ENCODE measurements around the gene RFX2. TPM values are rescaled to one million over a fixed set of nuclear protein-coding genes. Genes with fewer than 3 reads are reported as not detected.

Gene RFX2
- total and polyA plus RNA-seq, 10 of the 15 experiments (the other 5 are each of a cell fraction or from before 2014, with no cell fraction given) = 3.2 to 9.8 (median 4.7) TPM

DNA sequence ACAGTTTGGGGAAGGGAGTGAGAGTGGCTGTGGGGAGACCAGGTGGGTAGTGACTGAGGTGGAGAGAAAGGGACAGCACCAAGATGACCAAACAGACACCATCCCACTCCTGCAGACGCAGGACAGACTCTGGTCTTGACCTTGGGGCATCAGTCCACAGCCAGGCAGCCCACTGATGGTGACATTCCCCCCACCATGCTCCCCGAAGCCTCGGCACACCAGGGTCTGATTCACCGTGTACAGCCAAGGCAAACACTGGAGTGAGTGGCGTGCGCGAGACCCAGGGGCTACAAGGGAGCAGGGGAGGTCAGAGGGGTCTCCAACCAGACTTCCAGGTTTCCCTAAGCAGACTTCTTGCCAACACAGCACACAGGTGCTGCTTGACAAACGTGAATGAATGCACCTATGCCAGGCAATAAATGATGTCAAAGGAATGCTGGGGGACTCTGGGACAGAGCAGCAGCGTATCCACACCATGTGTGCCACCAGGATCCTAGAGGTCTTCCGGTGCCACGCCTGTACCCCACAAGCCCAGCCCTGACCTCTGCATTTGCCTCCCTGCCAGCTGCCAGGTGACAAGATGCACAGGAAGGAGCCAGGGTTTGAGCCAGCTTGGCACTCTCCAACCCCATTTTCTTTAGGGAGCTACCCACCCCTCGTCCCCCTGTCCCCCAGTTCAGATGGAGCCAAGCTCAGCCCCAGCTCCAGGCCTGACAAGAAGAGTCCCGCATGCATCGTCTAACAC, 150.9 kb downstream of the RFX2 start:
- no peak for TF ChIP-seq BRCA1 (IDR thresholded peaks at IDR 0.05; ENCODE audit: low read depth, low read length)
- no peak for TF ChIP-seq RAD21 (IDR thresholded peaks at IDR 0.05; ENCODE audit: insufficient read depth, low read depth, low read length)
- TF ChIP-seq CTCF (IDR thresholded peaks at IDR 0.05 in 2 of 3, conservative IDR thresholded peaks at IDR 0.05 in 1 of 3; ENCODE audit: control insufficient read depth in 2 of 3, extremely low read depth in 1 of 3, insufficient read depth in 1 of 3, low read depth in 3 of 3, low read length in 3 of 3) = no peak
- no peak for TF ChIP-seq EZH2 (IDR thresholded peaks at IDR 0.05; ENCODE audit: borderline replicate concordance, control insufficient read depth, low read depth, low read length)
- no peak for TF ChIP-seq ZBTB4 (CRISPR knock-in tag; IDR thresholded peaks at IDR 0.05)
- TF ChIP-seq NFIC (IDR thresholded peaks at IDR 0.05; ENCODE audit: low read depth, low read length) = no peak
- TF ChIP-seq TBL1XR1 (IDR thresholded peaks at IDR 0.05; ENCODE audit: low read depth, low read length) = no peak
- TF ChIP-seq SMARCA5 (IDR thresholded peaks at IDR 0.05) = no peak
- TF ChIP-seq, protein P1, sequence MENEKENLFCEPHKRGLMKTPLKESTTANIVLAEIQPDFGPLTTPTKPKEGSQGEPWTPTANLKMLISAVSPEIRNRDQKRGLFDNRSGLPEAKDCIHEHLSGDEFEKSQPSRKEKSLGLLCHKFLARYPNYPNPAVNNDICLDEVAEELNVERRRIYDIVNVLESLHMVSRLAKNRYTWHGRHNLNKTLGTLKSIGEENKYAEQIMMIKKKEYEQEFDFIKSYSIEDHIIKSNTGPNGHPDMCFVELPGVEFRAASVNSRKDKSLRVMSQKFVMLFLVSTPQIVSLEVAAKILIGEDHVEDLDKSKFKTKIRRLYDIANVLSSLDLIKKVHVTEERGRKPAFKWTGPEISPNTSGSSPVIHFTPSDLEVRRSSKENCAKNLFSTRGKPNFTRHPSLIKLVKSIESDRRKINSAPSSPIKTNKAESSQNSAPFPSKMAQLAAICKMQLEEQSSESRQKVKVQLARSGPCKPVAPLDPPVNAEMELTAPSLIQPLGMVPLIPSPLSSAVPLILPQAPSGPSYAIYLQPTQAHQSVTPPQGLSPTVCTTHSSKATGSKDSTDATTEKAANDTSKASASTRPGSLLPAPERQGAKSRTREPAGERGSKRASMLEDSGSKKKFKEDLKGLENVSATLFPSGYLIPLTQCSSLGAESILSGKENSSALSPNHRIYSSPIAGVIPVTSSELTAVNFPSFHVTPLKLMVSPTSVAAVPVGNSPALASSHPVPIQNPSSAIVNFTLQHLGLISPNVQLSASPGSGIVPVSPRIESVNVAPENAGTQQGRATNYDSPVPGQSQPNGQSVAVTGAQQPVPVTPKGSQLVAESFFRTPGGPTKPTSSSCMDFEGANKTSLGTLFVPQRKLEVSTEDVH (IDR thresholded peaks at IDR 0.05; ENCODE audit: low read depth, partially characterized antibody) = no peak
- no peak for TF ChIP-seq MXI1 (IDR thresholded peaks at IDR 0.05; ENCODE audit: low read depth, low read length)
- TF ChIP-seq BCLAF1 (IDR thresholded peaks at IDR 0.05) = no peak
- no peak for TF ChIP-seq FOS (IDR thresholded peaks at IDR 0.05; ENCODE audit: borderline replicate concordance, extremely low read depth, insufficient read length)
- FAIRE-seq (no peak), ATAC-seq (no peak), DNase-seq (ENCODE audit: low read depth, low spot score) (no peak)
- ChIA-PET RAD21 (ENCODE audit: unreplicated experiment) (no interaction called here), POLR2A (no interaction called here), CTCF (no interaction called here), SMC1A (ENCODE audit: uncharacterized antibody, unreplicated experiment) (no interaction called here)
- Histone ChIP-seq H4K20me1 (ENCODE audit: control insufficient read depth, insufficient read depth) (peaks cover 20% of the 10 kb centered on the region), H3K36me3 (ENCODE audit: control insufficient read depth in 2 of 2, insufficient read depth in 2 of 2, low read length in 1 of 2) (peaks cover 0 to 2% of the 10 kb centered on the region in 2 experiments; a peak in 3 of 4 replicates), H3K4me2 (ENCODE audit: control insufficient read depth, insufficient read depth) (no peak overlapping the region), H3K9me3 (replicated peaks; ENCODE audit: control insufficient read depth, insufficient read depth, low read length) (no peaks in the 10 kb centered on the region), H3K79me2 (ENCODE audit: control insufficient read depth, insufficient read depth, low read length) (peaks cover 79% of the 10 kb centered on the region), H3K4me3 (no peak overlapping the region), H3K27ac (ENCODE audit: control insufficient read depth, insufficient read depth) (no peak overlapping the region), H3K9ac (ENCODE audit: control insufficient read depth, insufficient read depth, low read length) (no peak overlapping the region), H3K27me3 (replicated peaks in 1 of 2; ENCODE audit: control insufficient read depth in 2 of 2, insufficient read depth in 2 of 2, low read length in 1 of 2) (no peaks in the 10 kb centered on the region), H3K4me1 (ENCODE audit: control insufficient read depth, insufficient read depth, low read length) (peaks cover 23% of the 10 kb centered on the region), H2AFZ (ENCODE audit: control insufficient read depth, low read depth, low read length) (no peak overlapping the region)
- intact Hi-C loops (cut with micrococcal nuclease; ENCODE audit: unreplicated experiment) = no loop called here
- no TSS peak for BruUV-seq (replicated peaks)
- in situ Hi-C loops (cut with MboI) = no loop called here
- WGBS (ENCODE audit: insufficient coverage, insufficient replicate concordance, low lambda C conversion rate, missing lambda C conversion rate) = 91% methylated on average over 14 of the region's 14 CpGs
